Right kidney (tissue), 1 donor: ENCODE measurements around the gene CKB.

ENCODE experiments used
- DNase-seq: peaks from one replicate; pipeline ENCODE4 v3.0.0-alpha.2; 2016

CKB gene

DNA sequence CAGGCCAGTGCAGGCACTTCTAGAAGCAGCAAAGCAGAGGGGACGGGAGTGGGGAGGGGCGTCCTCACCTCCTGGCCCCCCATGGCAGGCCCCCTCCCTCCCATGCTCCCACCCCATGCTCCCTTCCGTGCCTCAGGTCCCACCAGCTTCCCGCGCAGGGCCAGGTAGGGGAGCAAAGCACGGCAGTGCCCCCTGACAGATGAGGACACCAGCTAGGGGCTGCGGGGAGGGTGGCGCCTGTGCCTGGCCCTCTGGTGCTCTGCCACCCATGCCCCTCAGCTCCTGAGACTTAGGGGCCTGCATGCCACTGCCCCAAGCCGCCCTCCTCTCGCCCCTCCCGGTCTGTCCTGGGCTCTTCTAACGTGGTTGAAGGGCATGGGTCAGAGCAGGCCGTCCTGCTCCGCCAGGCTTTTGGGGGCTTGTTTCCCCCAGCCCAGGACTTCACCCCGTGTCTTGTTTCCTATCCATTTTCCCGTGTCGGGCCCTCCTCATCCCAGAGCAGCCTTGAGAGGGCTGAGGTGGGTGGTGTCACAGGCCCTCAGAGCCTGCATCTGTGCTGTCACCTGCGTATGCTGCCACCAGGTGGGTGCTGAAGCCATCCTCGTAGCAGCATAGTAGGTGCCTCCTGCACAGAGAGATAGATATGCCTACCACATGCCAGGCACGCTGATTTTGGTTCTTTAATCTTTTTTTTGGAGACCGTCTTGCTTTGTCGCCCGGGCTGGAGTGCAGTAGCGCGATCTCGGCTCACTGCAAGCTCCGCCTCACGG lies 16.6 kb upstream of the CKB start:
- no peak for DNase-seq

DNA sequence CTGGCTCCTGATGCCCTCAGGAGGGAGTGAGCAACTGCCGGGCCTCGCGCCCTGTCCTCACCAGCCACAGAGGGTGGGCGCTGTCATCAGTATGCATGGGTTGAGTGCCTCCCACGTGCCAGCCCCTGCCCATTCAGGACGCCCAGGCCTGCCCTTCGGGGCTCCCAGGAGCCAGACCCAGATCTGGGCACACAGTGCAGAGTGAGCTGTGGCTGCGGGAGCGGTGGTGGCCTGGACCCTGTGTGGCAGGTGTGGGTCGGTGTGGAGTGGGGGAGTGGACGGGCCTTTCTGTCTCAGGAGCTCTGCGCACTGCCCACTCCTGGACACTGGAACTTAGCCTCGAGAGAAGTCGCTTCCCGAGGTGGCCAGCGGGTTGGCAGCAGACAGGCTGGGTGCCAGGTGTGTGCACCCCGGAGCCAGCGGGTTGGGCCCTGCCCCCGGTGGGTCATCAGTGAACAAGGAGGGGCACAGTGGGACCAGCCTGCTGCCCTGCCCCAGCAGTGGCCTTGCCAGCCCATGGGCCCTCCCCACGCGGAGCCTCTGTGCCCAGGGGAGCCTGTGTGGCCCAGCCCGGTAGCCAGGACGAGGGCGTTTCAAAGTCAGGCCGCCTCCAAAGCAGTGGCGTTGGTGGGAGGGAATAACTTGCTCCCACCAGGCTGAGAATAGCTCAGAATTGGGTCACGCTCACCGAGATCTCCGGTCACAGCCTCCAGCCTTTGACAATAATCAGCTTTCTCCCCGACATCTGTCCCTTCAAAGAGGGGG lies 15.8 kb upstream of the CKB start:
- DNase-seq, result no peak

DNA sequence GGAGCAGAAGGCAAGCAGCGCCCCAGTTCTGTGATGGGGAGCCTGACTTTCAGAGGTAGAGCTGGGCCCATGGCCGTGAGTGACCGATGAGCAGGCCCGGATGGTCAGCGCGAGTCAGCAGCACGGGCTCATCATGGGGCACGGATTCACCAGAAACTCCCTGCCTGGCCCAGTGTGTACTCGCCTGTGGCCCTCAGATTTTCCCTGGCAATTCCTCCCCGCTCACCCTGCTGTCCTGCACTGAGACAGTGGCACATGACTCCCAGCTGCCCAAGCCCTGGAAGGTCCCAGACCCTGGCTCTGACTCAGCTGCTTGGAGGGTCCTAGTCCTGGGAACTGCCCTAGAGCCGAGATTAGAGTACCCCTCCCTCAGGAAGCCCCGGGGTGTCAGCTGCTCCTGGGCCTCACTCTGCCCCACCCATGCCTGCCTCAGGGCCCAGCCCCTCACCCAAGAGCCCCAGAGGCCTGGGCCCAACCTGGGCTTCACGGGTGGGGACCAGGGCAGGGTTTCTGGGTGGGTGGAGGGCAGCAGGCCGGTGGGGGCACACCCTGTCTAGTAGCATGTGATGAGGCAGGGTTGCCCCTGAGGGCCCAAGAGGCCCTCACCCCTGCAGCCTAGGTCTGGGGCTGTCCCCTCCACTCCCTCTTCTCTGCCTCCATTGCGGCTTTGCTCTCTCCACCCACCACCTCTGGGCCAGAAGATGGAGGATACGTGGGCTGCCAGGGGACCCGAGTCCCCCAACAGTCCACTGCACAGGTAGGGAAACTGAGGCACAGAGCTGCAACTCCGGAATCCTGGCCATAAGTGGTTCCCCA lies 14.8 kb upstream of the CKB start:
- DNase-seq, result no peak

DNA sequence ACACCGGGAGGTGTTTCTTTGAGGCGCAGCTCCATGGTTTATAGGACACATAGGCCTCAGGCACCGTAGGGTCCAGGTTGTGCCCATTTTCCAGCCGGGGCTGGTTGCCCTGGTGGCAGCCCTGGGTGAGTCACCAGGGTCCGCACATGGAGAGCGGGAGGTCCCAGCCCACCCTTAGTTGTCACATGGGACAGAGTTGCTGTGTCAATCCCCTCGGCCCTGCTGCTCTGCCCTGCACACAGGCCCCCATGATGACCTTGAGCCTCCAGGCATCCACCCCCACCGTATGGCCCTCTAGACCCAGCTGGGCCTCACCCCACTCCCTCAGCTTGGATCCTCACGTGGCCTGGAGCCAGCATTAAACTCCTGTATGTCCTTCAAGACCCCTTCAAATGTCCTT lies 14.1 kb upstream of the CKB start:
- no peak for DNase-seq

DNA sequence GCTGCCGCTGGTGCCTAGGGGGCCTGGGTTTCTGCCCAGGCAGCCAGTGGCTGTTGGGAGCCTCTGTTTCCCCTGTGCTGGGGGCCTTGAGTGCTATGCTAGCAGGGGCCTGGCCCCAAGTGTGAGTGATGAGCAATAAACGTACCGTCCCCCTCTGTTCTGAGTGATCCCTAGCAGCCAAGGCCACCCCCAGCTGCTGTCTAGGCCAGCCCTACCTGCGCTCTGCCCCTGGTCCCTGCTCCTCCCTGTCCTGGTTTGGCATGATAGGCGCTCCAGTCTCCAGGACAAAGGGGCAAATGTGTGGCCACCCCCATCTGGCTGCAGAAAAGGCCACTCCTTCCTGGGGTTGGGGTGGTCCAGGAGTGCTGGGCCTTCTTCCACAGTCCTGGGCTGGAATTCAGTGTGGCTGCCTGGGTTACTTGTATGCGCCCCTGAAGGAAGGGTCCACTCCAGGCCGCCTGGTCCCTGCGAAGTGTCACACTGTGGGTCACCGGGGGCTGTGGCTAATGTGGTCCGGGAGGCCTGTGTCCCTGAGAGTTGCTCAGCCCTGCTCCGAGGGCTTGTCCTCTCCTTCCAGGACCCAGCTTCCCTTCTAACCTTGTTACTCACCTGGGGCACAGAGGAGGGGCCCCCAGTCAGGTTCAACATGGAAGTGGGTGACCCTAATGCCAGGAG lies 13.4 kb upstream of the CKB start:
- DNase-seq, result no peak

DNA sequence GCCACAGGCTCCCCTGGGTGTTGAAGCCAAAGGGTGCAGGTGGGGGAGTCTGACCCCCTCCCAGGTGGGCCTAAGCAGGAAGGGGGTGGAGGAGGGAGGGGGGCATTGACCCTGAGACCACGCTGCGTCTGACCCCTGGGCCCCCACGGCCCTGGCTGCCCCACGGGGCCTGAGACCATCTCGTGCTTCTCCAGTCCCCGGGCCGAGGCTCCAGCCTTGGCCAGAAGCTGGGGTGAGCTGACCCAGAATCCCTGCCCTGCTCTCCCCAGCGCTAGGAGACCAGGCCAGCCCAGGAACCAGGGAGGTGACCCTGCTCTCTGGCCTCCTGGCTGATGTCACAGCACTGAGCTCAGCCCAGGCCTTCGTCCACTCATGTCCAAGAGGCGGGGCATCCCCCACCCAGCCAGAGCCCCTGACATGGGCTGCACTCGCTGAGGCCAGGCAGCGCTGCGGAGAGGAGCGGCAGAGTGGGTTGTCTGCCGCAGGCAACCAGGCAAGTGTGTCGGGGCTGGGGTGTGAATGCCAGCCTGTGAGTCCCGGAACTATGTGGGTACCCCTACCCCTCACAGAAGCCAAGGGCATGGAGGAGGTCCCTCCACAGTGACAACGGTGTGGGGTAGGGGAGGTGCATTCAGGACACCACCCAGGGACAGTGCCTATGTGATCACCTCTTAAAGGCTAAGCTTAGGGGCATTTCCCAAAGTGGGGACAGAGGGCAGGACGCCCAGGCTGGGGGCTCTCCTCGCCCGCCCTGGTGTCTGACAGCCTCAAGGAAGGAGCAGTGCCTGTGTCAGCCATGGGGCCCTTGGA lies 12.7 kb upstream of the CKB start:
- no peak for DNase-seq

DNA sequence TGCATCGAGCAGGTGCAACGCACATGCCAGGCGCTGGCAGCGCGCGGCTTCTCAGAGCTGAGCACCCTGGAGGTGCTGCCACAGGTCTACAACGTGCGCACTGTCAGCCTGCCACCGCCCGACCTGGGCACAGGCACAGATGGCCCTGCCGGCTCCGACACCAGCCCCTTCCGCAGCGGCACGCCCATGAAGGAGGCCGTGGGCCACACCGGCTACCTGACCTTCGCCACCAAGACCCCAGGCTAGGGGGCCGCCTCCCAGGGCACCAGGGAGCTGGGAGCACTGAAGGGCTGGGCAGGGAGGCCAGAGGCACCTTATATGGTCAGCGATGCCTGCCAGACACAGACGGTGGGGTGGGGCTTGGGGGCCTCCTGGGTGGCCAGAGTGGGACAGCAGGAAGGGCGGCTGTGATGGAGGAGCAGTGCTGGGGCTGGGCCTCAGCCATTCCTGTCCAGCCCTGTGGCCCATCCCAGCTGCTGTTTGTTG lies 12.0 kb upstream of the CKB start:
- DNase-seq, result no peak

DNA sequence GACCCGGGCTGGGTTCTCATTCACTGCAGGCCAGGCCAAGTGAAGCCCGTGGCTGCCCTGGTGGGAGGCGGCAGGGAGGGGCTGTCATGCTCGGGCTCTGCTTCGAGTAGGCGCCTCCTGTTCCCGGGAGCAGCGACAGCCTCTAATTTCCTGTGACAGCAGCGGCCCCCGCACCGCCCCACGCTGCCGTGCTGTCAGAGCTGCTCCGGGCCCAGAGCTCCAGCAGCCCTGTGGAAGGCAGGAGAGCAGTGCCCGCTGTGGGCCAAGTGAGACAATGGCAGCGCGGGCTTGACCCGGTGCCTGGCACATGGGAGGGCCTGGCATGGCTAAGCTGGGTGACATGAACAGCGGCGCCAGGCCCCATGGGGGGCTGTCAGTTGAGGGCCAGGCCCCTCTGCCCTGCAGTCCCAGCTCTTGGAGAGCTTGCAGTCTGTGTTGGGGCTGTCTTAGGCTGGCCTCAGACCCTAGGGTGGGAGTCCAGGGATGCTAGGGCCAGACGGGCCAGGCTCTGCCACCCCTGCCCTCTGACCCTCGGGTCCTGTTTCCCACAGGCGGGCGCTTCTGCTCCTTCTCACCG lies 11.5 kb upstream of the CKB start:
- no peak for DNase-seq

DNA sequence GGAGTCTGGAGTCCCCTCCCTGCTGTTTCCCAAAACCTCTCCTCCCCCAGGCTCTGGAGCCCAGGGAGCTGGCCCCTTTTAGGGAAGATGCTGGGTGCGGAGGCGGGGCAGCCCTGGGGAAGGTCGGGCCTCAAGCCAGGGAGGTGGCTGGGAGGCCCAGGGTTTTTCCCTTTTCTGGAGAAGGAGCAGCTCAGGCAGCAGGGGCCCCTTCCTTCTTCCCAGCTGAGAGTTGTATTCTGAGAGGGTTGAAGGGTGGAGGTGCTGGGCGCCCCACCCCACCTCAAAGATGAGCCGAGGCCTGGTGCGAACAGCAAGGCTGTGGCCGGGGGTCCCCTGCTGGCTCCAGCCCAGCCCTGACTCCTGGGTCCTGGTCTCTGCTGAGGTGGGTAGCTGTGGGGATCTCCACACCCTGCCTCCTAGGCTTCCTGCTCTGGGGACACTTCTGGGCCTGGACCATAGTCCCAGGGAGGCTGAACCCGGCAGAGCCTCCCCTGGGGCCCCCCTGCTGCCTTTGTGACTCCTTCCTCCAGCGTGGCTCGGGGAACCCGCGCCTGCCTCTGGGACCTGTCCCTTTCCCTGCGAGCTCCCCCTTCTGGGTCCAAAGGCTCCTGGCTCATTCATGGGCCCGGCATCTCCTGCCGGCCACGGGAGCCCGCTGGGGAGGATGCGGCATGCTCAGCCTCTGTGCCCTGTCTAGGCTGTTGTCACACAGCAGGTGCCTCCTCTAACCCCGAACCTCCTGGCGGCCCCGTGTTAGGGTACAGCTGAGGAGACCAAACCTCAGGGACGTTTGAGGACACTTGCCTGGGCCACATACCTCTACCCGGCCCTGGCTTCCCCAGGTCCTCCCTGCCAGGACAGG lies 10.7 kb upstream of the CKB start:
- no peak for DNase-seq

DNA sequence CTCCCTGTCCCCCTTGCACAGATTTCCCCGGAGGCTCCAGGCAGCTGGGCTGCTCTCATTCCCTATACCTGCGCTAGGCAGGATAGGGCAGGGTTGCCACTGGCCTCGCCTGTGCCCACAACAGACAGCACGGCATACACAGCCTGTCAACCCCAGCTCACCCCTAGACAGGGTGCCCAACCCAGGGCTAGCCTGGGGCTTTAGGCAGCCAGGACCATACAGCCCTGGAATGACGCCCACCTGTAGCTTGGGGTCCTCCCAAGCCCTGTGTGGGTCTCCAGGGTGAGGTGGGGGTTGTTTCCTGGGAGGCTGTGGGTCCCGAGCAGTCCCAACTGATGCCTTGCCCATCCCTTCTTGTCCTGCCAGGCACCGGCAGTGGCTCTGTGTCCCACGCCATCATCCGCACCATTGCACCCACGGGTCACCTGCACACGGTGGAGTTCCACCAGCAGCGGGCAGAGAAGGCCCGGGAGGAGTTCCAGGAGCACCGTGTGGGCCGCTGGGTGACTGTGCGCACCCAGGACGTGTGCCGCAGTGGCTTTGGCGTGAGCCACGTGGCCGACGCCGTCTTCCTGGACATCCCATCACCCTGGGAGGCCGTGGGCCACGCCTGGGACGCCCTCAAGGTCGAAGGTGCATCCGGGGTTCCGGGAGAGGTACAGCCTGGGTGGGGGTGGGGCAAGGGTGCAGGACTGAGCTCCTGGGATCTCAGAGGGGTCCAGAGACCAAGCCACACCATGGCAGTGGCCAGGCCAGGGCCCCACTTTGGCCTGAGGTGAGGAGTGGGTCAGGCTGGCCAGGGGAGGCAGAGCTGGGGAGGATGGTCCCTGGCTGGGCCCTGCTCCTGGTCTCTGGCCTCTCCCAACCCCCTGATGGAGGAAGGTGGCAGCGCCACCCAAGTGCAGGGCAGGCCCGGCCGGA lies 9.8 kb upstream of the CKB start:
- no peak for DNase-seq

DNA sequence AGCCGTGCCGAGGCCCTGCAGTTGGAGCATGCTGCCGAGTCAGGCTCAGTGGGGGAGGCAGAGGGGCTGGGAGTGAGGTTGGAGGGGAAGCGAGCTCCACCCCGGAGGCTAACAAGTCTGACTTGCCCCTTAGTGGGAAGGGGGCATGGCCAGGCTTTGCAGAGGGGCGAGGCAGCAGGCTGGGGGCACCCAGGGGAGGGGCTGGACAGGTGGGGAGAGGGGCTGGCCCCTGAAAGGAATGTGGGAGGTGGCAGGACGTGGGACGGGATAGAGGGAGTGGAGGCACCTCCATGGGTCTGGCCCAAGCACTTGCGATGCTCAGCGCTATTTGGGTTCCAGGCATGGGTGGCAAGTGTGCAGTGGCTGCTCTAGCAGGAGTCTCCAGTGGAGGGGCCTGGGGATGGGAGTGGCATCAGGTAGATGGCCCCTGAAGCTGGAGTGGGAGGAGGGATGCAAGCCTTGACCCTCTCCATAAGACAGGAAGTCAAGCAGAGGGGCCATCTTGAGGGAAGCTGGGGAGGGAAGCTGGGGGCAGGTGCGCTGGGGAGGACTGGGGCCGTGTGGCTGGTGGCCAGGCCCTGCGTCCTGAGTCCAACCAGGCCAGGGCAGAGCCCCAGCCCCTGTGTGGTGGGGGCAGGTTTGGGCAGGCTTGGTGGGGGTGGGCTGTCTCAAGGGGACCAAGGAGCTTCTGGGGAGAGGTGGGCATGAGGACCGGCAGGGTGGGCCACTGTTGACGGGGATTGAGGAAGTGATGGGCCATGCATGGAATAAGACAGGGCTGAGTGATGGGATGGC lies 9.0 kb upstream of the CKB start:
- DNase-seq, result no peak

DNA sequence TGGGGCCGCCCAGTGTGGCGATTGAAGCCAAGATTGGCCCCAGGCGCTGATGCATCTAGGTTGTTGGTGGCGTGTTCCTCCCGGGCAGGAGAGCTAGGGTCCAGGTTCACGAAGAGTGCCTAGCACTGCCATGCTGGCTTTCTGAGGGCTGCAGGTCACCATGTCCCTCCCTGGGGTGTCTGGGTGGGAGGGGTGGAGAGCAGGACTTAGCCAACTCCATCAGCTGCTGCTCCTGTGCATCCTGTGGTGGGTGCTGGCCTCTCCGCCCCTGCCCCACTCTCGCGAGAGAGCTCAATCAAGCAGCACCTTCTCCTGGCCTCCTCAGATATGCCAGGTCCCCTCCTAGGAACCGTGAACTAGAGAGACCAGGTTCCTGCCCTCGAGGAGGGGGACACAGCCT lies 8.2 kb upstream of the CKB start:
- no peak for DNase-seq

DNA sequence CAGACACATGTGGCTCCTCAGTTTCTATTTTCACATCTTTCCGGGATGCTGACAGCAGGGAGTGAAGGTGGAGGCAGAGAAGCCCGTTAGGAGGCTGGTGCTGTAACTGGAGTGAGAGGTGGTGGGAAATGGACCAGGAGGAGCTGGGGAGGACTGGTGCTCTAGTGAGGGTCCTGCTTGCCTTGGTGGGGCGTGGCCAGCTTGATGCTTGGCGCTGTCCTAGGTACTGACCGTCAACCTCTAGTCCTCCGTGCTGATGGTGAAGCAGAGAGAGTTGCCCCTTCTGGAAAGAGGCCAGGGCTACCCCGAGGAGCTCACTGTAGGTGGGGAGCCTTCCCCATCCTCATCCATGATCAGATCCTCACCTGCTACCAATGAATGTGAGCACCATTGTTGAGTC lies 7.8 kb upstream of the CKB start:
- DNase-seq, result peak; percentile 31

DNA sequence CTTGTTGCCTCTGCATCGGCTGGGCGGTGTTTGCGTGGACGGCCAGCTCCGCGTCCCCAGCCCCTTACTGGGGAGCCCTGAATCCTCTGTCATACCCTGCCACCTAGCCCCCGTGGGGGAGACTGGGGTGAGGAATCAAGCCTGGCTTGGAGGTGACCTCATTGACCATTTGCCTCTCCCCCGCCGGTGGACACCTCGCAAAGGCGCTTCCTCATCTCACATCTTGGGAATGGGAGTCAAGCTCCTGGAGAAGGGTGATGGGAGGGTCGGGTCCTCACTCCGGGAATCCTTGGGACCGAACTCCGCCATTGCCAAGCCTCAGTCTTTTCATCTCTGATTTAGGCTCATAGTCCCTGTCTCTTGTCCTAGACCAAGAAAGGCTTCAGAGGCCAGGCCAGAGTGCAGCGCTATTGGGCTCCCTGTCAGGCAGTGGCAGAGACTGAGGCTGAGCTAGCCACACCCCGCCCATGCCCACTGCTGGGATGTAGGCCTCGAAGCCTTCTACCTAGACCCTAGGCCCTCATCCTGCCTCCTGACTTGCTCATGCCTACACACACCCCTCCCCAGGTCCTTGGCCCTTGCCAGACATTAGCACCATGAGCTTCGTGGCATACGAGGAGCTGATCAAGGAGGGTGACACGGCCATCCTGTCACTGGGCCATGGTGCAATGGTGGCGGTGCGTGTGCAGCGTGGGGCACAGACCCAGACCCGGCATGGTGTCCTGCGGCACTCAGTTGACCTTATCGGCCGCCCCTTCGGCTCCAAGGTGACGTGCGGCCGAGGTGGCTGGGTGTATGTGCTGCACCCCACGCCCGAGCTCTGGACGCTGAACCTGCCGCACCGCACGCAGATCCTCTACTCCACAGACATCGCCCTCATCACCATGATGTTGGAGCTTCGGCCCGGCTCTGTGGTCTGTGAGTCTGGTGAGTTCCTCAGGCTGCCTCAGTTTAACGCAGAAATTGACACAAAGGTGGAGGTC lies 7.0 kb upstream of the CKB start:
- peak; percentile 70 for DNase-seq

DNA sequence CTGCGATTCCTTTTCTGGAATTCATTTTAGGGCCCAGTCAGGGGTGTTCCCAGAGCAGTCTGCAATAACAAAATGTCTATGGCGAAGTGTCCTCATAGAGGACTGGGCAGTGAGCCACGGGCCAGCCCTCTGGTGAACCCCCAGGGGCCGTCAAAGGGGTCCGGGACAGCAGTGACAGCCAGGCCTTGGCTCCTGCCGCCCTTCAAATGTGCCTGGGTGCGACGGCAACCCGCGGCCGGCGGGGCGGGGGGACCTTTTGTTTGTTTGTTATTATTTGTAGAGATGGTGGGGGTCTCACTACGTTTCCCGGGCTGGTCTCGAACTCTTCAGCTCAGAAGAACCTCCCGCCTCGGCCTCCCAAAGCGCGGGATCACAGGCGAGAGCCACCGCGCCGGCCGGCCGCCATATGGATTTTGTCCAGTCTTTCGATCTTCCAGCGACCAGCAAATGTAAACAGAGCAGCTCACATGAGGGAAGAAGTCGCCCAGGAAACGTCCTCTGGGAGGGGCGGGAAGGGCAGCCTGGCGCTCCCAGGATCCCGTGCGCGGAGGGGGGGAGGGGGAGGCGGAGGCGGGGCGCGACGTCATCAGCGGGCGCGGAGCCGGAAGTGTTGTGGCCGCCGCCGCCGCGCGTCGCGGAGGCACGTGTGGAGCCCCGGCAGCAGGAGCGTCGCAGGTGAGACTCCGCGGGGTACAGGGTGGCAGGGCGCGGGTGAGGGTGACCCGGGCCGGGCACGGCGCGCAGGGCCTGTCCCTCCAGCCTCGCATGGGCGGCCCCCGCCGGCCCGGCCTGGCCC lies 6.2 kb upstream of the CKB start, which contains the start of gene TRMT61A:
Gene TRMT61A (plus strand): TSS at position 610 of the 796 bp plus-strand sequence. CDS start 783 bp downstream, outside the sequence.
- DNase-seq, result peak; percentile 84

DNA sequence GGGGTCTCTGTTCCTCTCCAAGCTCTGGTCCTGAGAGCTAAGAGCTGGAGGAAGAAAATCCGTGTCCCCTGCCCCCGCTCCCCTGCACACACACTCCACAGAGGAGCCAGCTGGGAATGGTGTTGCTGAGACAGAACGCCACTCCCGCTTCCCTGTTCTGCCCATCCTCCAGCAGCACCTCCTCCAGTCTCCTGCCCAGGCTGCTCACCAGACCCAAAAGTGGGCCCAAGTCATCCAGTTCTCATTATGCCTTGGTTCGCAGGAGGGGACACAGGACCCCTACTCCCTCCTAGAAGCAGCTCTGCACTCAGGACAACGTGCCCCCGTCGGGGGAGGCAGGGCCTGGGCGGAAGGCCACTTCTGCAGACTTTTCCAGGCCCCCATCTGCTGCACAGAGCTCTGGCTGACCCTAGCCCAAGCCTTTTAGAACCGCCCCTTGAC lies 5.5 kb upstream of the CKB start:
- peak; percentile 65 for DNase-seq
